ENCODE measurements around the gene FGD5. TPM values are rescaled to one million over a fixed set of nuclear protein-coding genes. Genes with fewer than 3 reads are reported as not detected.

FGD5 gene
- total RNA-seq, 4 donors from 2014 or later: 10.0 to 66.8 (median 19.2) TPM

DNA sequence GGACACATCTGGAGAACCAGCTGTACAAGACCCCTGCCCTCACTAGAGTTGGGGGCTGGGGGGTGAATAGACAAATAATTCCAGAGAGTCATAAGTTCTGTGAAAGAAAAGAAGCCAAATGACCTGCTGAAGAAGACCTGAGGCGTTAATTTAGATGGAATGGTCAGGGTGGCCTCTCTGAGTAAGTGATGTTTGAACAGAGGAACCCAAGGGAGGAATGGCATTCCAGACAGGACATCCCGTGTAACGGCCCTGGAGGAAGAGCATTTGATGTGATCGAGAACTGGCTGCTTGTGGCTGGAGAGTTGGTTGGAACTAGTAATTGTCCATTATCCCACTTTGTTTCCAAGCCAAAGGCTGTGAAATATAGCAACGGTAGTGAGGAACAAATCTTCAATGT, 130.4 kb downstream of the FGD5 start:
- no peak for DNase-seq
- Histone ChIP-seq H3K27me3 (no peaks in the 10 kb centered on the region), H3K4me3 (peak overlapping the region; percentile 68 to 99), H3K27ac (peak overlapping the region; percentile 96 to 98), H3K9me3 (no peaks in the 10 kb centered on the region), H3K4me1 (peaks cover 0 to 6% of the 10 kb centered on the region in 2 donors), H3K36me3 (no peaks in the 10 kb centered on the region)
- TF ChIP-seq POLR2A (IDR thresholded peaks at IDR 0.05): no peak
- TF ChIP-seq, protein P1, sequence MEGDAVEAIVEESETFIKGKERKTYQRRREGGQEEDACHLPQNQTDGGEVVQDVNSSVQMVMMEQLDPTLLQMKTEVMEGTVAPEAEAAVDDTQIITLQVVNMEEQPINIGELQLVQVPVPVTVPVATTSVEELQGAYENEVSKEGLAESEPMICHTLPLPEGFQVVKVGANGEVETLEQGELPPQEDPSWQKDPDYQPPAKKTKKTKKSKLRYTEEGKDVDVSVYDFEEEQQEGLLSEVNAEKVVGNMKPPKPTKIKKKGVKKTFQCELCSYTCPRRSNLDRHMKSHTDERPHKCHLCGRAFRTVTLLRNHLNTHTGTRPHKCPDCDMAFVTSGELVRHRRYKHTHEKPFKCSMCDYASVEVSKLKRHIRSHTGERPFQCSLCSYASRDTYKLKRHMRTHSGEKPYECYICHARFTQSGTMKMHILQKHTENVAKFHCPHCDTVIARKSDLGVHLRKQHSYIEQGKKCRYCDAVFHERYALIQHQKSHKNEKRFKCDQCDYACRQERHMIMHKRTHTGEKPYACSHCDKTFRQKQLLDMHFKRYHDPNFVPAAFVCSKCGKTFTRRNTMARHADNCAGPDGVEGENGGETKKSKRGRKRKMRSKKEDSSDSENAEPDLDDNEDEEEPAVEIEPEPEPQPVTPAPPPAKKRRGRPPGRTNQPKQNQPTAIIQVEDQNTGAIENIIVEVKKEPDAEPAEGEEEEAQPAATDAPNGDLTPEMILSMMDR (IDR thresholded peaks at IDR 0.05): no peak
- intact Hi-C loops (cut with DNase I; ENCODE audit: low total_unique reads): no loop called here

DNA sequence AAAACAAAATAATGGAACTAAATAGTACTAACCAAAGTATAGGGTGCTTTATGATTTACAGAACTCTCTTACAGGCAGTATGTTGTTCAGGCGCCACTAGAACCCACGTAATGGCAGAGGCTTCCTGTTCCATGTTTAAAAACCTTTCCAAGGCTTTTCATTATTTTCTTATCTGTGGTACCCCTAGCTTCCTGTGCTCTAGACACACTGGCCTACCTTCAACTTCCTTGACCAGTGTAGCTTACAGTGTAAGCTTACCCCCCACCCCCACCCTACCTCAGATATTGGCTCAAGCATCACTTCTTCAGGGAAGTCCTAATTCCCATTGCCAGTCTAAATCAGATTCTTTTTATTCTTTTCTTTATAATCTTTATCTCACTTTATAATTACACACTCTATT, 131.5 kb downstream of the FGD5 start:
- Histone ChIP-seq H3K36me3 (no peaks in the 10 kb centered on the region), H3K9me3 (no peaks in the 10 kb centered on the region), H3K4me1 (peaks cover 0 to 6% of the 10 kb centered on the region in 2 donors), H3K27me3 (no peaks in the 10 kb centered on the region), H3K4me3 (no peak overlapping the region), H3K27ac (no peak overlapping the region)
- TF ChIP-seq POLR2A (IDR thresholded peaks at IDR 0.05): no peak
- TF ChIP-seq, protein P1 (IDR thresholded peaks at IDR 0.05): no peak
- intact Hi-C loops (cut with DNase I; ENCODE audit: low total_unique reads): no loop called here
- DNase-seq: no peak

DNA sequence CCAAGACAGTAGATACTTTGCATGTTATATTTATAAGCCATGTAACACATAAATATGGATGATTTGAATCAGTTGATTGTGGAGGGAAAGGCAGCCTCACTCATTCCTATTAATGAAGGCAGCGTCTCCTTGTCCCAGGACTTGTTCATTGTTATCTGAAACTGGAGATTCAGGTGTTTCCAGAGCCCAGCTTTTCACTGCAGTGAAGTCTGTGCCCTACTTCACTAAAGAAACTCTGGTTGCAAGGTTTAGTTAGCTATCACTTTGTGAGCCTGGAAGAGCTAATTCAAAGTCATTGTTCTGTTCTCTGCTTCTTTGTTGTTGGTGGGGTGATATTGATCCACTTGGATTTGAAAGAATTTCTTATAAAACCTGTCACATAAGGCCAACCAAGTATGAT, 138.4 kb downstream of the FGD5 start:
- no peaks in the 10 kb centered on the region for H3K9me3 ChIP-seq
- H3K27me3 ChIP-seq: no peaks in the 10 kb centered on the region
- no peaks in the 10 kb centered on the region for H3K36me3 ChIP-seq
- H3K4me3 ChIP-seq: no peak overlapping the region
- TF ChIP-seq, protein P1 (IDR thresholded peaks at IDR 0.05): no peak
- TF ChIP-seq POLR2A (IDR thresholded peaks at IDR 0.05): no peak
- H3K27ac ChIP-seq: no peak overlapping the region
- DNase-seq: no peak
- H3K4me1 ChIP-seq: no peaks in the 10 kb centered on the region
- intact Hi-C loops (cut with DNase I; ENCODE audit: low total_unique reads): no loop called here

DNA sequence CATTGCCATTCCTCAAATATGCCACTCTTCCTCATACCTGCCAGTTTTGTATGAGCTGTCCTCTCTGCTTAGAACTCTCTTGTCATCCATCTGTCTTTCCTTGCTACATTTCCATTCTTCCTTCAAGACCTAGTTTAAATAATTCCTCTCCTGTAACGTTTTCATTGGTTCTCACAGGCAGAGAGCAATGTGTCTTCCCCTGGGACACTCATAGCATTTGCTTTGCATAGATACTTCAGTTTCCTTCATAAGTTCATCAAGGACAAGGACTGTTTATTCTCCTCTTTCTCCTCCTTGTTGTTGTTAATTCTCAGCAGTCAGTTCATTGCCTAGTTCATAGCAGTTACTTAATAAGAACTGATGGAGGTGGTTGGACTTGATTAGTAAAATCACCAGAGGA, 139.2 kb downstream of the FGD5 start:
- no peaks in the 10 kb centered on the region for H3K36me3 ChIP-seq
- no peaks in the 10 kb centered on the region for H3K27me3 ChIP-seq
- TF ChIP-seq, protein P1 (IDR thresholded peaks at IDR 0.05): no peak
- no peak for TF ChIP-seq POLR2A (IDR thresholded peaks at IDR 0.05)
- DNase-seq: no peak
- H3K4me1 ChIP-seq: no peaks in the 10 kb centered on the region
- intact Hi-C loops (cut with DNase I; ENCODE audit: low total_unique reads): no loop called here
- H3K4me3 ChIP-seq: no peak overlapping the region
- no peaks in the 10 kb centered on the region for H3K9me3 ChIP-seq
- no peak overlapping the region for H3K27ac ChIP-seq

DNA sequence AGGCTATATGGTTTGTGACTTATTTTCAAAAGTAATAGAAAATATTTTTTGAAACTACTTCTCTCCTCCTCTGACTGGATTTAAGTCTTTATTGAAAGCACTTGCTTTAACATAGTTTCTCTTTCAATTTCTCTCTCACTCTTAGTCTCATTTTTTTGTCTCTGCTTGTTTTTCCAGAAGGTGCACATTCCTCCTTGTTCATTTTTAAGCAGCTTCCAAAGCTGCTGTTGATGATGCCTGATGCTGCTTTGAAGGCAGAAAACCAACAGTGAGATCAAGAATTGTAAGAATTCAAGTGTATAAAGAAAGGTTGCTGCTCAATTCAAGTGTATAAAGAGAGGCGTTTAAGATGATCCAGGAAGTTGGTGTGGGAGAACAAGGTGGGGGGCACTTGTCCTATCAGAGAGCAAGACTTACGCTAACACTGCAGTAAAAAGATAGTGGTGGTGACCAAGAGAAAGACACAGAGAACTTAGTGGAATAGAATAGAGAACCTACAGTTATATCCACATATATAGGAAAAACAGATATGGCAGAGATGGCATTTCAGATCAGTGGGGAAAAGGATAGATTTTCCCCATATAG, 140.7 kb downstream of the FGD5 start:
- no peaks in the 10 kb centered on the region for H3K9me3 ChIP-seq
- intact Hi-C loops (cut with DNase I; ENCODE audit: low total_unique reads): no loop called here
- no peak overlapping the region for H3K27ac ChIP-seq
- no peaks in the 10 kb centered on the region for H3K36me3 ChIP-seq
- no peaks in the 10 kb centered on the region for H3K27me3 ChIP-seq
- no peaks in the 10 kb centered on the region for H3K4me1 ChIP-seq
- TF ChIP-seq, protein P1 (IDR thresholded peaks at IDR 0.05): no peak
- TF ChIP-seq POLR2A (IDR thresholded peaks at IDR 0.05): no peak
- no peak for DNase-seq
- H3K4me3 ChIP-seq: no peak overlapping the region

All from uterus (tissue), 4 donors.